Activated CD4-positive, alpha-beta memory T cell treated with anti-CD3 and anti-CD28 coated beads, Interleukin-2, amount 10 ng/mL, durations not matched to agents 7 days and 5 days (primary cell): ENCODE results near the gene SH2B3. TPM values are rescaled to one million over a fixed set of nuclear protein-coding genes. Genes with fewer than 3 reads are reported as not detected.
"Not testable (repeated sequence)": the region's sequence is repeated elsewhere in the genome, so short reads cannot be mapped to it uniquely, and the experiment has no call there.

Source experiments
- CTCF ChIA-PET: fragments of 350-600 bp; sonication (Branson Sonifier 250); formaldehyde crosslinking; loops from one replicate; lab custom pipeline; 2021; ENCODE audit warnings: antibody characterized with exemption, inconsistent platforms; lab: Charles Lee
- POLR2A ChIA-PET: fragments of 350-600 bp; sonication (Branson Sonifier 250); formaldehyde crosslinking; loops from one replicate; lab custom pipeline; 2021; ENCODE audit warnings: antibody characterized with exemption; lab: Charles Lee
- DNase-seq: peaks from one replicate; pipeline ENCODE4 v3.0.0-alpha.2; 2020
- H3K27ac Mint-ChIP-seq: one replicate; pipeline ENCODE4 v1.8.0; 2021; ENCODE audit warnings: mild to moderate bottlenecking, mixed read lengths
- H3K27me3 Mint-ChIP-seq: one replicate; pipeline ENCODE4 v1.8.0; 2021; ENCODE audit warnings: mixed read lengths
- H3K36me3 Mint-ChIP-seq: one replicate; pipeline ENCODE4 v1.8.0; 2021; ENCODE audit warnings: low read depth, mixed read lengths
- H3K4me1 Mint-ChIP-seq: one replicate; pipeline ENCODE4 v1.8.0; 2021; ENCODE audit warnings: mixed read lengths
- H3K4me3 Mint-ChIP-seq: one replicate; pipeline ENCODE4 v1.8.0; 2021; ENCODE audit warnings: mild to moderate bottlenecking, mixed read lengths
- H3K9me3 Mint-ChIP-seq: one replicate; pipeline ENCODE4 v1.8.0; 2021; ENCODE audit warnings: mixed read lengths
- total RNA-seq, 2 experiments: library from RNA; stranded (reverse); gene quantifications; one replicate each; pipeline ENCODE4 v1.2.3, GENCODE V29; 2021

Gene SH2B3
- total RNA-seq, 2 experiments from 2014 or later, result 18.8 to 20.2 TPM

DNA sequence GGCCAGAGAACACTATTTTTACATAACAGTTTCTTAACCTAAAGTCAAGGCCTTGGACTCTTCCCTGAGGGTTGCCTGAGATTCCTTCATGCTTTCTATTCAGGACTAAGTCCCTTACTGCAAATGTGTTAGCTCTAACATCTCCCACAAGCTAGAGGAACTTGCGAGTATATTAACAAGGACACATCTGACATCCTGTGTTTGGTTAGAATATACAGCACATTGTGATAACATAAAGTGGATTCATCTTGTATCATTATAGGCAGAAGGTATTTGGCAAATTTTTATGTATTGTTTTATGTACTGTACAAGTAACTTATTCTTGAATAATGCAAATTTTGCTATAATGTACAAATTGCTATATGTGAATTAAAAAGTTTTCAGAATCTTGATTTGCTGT, 45.5 kb downstream of the SH2B3 start:
- H3K36me3 Mint-ChIP-seq, result peaks cover 76% of the 10 kb centered on the region
- ChIA-PET POLR2A (interaction anchor here (1.0 to 10.7 kb wide), 6 partner anchors 15 to 83 kb away, joined by 3 to 257 read pairs (median 14); partner anchors contain the start of gene SH2B3), CTCF (interaction anchor here (0.8 to 14.4 kb wide), 39 partner anchors 9 to 361 kb away, joined by 3 to 527 read pairs (median 4); partner anchors contain the start of gene SH2B3)
- H3K27me3 Mint-ChIP-seq, result no peaks in the 10 kb centered on the region
- no peak for DNase-seq
- H3K9me3 Mint-ChIP-seq, result no peaks in the 10 kb centered on the region
- no peak overlapping the region for H3K27ac Mint-ChIP-seq
- H3K4me1 Mint-ChIP-seq, result peaks cover 47% of the 10 kb centered on the region
- H3K4me3 Mint-ChIP-seq, result no peak overlapping the region

DNA sequence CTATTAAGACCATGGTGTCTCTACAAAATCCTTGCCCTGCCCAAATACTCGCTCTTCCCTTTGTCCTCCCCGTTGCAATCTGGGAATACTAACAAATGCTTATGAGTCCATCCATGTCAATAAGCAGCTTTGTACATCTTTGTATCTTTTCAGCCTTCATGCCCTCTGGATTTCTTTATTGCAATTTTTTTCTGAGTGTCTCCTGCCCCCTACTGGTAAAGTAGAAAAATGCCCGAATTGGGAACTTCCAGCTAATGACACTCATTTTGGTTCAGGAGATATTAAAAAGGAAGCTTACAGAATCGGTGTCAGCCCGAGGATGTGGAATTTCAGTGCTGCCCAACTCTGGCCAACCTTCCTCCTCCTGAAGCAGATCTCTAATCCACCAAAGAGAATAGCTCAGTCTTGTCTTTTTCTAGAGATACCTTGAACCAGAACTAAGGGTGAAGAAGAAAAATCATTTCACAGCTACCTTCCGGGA, 46.0 kb downstream of the SH2B3 start:
- Mint-ChIP-seq H3K36me3 (peaks cover 73% of the 10 kb centered on the region), H3K27ac (no peak overlapping the region), H3K27me3 (no peaks in the 10 kb centered on the region), H3K4me3 (no peak overlapping the region), H3K9me3 (no peaks in the 10 kb centered on the region), H3K4me1 (peaks cover 43% of the 10 kb centered on the region)
- POLR2A ChIA-PET, result interaction anchor here (0.6 to 10.7 kb wide), 8 partner anchors 16 to 83 kb away, joined by 3 to 257 read pairs (median 4); partner anchors contain the start of gene SH2B3
- DNase-seq, result peak; percentile 16
- CTCF ChIA-PET, result interaction anchor here (0.6 to 14.4 kb wide), 44 partner anchors 9 to 222 kb away, joined by 3 to 527 read pairs (median 4); partner anchors contain the start of gene SH2B3

DNA sequence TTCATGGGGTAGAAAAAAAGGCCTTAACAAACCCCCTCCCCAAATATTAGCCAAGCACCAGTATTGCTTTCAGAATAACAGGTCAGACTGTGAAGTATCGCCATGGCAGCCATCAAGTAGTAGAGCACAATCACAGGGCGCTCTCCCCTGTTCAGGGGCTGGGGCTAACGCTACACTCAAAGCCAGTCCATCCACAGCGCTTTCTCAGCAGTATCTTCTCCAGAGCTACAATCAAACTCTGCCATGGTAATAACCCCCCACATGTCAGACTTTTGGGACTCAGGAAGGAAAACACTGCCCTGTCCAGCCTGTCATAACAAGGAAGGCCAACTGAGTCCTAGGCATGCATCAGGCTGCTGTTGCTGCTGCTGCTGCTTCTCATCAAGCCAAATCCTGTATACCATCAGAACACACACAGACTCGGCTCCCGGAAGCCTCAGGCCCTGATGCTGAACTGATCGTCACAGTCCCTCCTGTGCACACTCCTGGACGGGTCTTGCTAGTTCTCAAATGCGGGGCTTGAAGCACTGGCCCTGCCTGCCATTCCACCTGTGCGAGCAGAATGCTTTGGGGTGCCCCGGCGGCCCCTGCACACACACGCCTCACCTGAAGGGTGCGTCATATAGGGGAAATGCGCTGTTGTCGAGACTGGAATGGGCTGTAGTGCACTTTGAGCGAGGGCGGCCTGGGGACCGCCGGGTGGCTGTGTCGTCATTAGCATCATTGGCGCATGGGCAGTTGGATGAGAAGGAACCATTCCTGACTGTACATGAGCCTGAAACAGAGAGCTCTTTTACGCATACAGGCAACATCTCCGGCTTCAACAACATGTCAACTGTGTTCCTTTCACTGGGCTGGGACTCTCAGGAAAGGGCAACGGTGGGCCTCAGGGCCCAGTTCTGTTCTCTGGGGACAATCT, 47.6 kb downstream of the SH2B3 start:
- Mint-ChIP-seq H3K36me3 (peaks cover 58% of the 10 kb centered on the region), H3K4me1 (peaks cover 41% of the 10 kb centered on the region), H3K27ac (no peak overlapping the region), H3K27me3 (no peaks in the 10 kb centered on the region), H3K9me3 (no peaks in the 10 kb centered on the region), H3K4me3 (no peak overlapping the region)
- CTCF ChIA-PET, result interaction anchor here (2.5 to 14.4 kb wide), 4 partner anchors 8 to 53 kb away, joined by 22 to 527 read pairs (median 36); partner anchors contain the start of gene SH2B3
- peak; percentile 12 for DNase-seq
- POLR2A ChIA-PET, result interaction anchor here (1.0 kb wide), 1 partner anchor 23 kb away, joined by 3 read pairs; no protein-coding TSS in a partner anchor

DNA sequence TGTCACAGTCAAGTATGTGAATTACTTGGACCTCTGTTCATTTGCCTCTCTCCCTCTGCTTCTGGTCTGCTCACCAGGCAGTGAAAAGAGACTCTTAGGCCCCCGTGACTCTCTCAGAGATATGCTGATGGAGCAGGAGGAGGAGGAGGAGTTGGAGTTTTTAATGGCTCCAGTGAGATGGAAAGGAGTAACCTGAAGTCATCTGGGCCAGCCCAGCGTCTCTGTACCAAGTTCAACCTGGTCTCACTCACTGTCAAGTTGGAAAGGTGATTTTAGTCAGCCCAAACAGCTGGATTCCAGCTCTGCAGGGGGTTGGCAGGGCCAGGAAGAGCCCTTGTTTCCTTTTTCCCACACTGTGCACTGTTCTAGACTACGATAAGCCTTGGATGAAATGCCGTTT, 48.6 kb downstream of the SH2B3 start:
- no peak overlapping the region for H3K4me3 Mint-ChIP-seq
- ChIA-PET CTCF (interaction anchor here (14.4 kb wide), 1 partner anchor 54 kb away, joined by 527 read pairs; the partner anchor contains the start of gene SH2B3), POLR2A (interaction anchor here (1.0 to 1.1 kb wide), 2 partner anchors 24 to 54 kb away, joined by 3 read pairs; no protein-coding TSS in a partner anchor)
- peak; percentile 13 for DNase-seq
- peaks cover 49% of the 10 kb centered on the region for H3K36me3 Mint-ChIP-seq
- H3K27me3 Mint-ChIP-seq, result no peaks in the 10 kb centered on the region
- H3K4me1 Mint-ChIP-seq, result peaks cover 34% of the 10 kb centered on the region
- no peak overlapping the region for H3K27ac Mint-ChIP-seq
- H3K9me3 Mint-ChIP-seq, result no peaks in the 10 kb centered on the region

DNA sequence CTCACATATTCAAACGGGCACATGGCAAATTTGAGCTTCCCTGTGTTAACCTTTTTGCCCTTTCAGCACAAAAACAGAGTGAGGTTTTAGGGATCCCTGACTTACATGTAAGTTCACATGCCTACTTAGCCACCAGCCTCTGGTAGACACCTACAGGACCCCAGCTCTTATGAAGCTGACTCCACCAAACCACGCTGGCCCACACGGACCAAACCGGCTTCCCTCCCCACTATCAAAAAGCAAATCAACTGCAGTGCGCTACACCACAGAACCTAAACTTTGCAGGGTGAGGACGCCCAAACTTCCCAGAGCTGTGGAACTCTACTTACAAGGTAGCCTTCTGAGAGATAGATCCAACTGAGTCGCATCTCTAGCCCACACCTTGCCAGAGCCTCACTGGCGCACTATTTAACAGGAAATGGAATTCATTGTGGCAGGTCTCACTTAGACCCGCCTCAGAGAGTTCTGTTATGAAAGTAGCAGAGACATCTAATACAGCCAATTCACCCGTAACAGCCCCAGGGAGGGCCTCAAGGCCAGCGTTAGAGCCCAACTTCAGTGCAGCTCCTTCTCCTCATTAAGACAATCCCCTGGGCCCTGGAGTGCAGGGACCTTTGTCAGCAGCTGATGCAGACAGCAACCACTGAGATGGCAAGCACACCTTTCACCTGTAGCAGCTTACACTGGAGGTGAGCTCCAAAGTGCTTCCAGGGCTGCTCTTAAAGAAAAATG, 49.2 kb downstream of the SH2B3 start:
- H3K36me3 Mint-ChIP-seq, result peaks cover 43% of the 10 kb centered on the region
- H3K4me3 Mint-ChIP-seq, result no peak overlapping the region
- peaks cover 28% of the 10 kb centered on the region for H3K4me1 Mint-ChIP-seq

DNA sequence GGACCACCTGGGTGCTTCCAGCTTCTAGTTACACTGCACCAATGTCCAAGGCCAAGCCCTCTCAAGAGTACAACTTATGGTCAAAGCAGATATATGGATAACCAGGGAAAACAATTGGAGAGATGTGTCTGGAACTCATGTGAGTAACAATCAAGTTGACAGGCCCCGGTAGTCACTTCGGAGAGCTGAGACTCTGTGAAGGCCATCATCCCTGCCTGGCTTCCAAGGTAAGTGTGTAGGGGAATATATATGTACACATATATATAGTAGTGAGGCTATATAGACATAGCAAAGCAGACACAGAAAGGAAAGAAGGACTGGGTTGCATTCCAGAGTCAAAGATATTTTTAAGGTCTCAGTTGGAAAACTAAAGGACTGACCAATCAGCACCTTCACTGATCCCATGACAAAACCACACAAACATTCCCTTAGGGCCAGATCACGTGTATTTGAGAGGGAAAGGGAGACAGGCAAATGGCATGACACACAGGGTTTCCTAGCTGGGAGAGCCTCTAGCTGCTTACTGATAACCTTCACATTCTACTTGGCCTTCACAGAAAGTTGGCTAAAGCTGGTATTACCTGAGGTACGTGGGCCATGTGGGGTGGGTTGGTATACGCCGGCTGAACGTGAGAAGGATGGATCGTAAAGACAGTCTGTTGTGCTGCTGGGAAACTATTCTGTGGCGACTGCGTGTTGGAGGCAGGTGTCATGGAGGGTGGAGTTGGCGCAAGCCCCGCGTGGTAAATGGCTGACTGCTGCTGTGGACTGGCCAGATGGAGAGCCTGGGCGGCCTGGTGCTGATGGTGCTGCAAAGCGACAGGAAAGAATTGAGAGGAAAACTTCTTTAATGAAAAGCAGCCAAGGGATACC, 50.0 kb downstream of the SH2B3 start:
- ChIA-PET CTCF (interaction anchor here (1.1 to 14.4 kb wide), 3 partner anchors 11 to 73 kb away, joined by 3 to 527 read pairs (median 4); partner anchors contain the start of gene SH2B3), POLR2A (interaction anchor here (1.1 kb wide), 1 partner anchor 55 kb away, joined by 3 read pairs; no protein-coding TSS in a partner anchor)
- H3K27ac Mint-ChIP-seq, result no peak overlapping the region
- no peak for DNase-seq
- H3K4me3 Mint-ChIP-seq, result no peak overlapping the region
- peaks cover 35% of the 10 kb centered on the region for H3K36me3 Mint-ChIP-seq
- no peaks in the 10 kb centered on the region for H3K27me3 Mint-ChIP-seq
- peaks cover 24% of the 10 kb centered on the region for H3K4me1 Mint-ChIP-seq
- H3K9me3 Mint-ChIP-seq, result no peaks in the 10 kb centered on the region

More for the DNA sequence above, 49.2 kb downstream of the SH2B3 start:
- ChIA-PET CTCF (interaction anchor here (14.4 kb wide), 1 partner anchor 55 kb away, joined by 527 read pairs; the partner anchor contains the start of gene SH2B3), POLR2A (interaction anchor here (1.0 to 1.1 kb wide), 2 partner anchors 25 to 54 kb away, joined by 3 read pairs; no protein-coding TSS in a partner anchor)
- DNase-seq, result peak; percentile 16
- H3K9me3 Mint-ChIP-seq, result no peaks in the 10 kb centered on the region
- no peak overlapping the region for H3K27ac Mint-ChIP-seq
- H3K27me3 Mint-ChIP-seq, result no peaks in the 10 kb centered on the region

DNA sequence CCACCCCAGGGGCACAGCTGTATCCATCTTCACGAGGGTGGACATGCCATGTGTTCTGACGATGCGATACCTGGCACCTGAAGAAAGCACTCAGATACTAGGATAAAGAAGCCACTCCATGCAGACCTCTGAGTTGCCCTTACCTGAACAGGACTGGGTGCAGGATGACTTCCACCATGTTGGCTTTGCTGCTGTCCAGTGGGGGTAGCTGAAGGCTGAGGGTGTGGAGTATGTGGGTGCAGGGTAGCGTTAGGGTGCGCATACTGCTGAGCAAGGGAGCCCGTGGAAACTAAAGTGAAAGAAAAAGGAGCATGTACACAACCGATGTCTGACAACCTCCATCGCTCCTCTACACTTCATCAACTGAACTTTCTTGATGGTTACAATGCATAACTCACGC, 51.3 kb downstream of the SH2B3 start:
- ChIA-PET CTCF (interaction anchor here (0.6 to 14.4 kb wide), 4 partner anchors 22 to 71 kb away, joined by 3 to 527 read pairs (median 5); partner anchors contain the start of gene SH2B3), POLR2A (interaction anchor here (1.3 kb wide), 1 partner anchor 13 kb away, joined by 4 read pairs; no protein-coding TSS in a partner anchor)
- H3K36me3 Mint-ChIP-seq, result peaks cover 24% of the 10 kb centered on the region
- H3K4me1 Mint-ChIP-seq, result peaks cover 15% of the 10 kb centered on the region
- H3K9me3 Mint-ChIP-seq, result no peaks in the 10 kb centered on the region
- no peak for DNase-seq
- H3K27me3 Mint-ChIP-seq, result no peaks in the 10 kb centered on the region
- H3K4me3 Mint-ChIP-seq, result no peak overlapping the region
- H3K27ac Mint-ChIP-seq, result no peak overlapping the region

DNA sequence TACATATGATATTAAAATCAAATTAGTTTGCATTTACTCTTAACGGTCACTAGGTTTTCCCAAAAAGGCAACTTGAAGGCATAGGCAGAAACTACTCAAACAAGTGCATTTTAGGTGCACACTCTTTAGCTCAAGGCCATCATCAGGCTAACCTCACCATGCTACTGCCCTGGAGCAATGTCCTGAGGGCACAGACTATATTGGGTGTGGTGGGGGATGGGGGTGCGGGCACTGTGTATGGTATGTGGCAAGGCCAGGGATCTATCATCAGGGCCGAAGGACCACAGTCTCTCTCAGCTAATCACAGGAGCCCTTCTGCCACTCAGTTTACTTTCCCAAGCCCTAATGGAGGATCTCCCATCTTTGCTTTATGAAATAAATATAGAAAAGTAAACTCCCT, 51.9 kb downstream of the SH2B3 start:
- peaks cover 24% of the 10 kb centered on the region for H3K36me3 Mint-ChIP-seq
- ChIA-PET POLR2A (interaction anchor here (1.3 kb wide), 1 partner anchor 13 kb away, joined by 4 read pairs; no protein-coding TSS in a partner anchor), CTCF (interaction anchor here (1.7 to 14.4 kb wide), 2 partner anchors 46 to 58 kb away, joined by 3 to 527 read pairs; partner anchors contain the start of gene SH2B3)
- peaks cover 15% of the 10 kb centered on the region for H3K4me1 Mint-ChIP-seq
- H3K27me3 Mint-ChIP-seq, result no peaks in the 10 kb centered on the region
- H3K4me3 Mint-ChIP-seq, result no peak overlapping the region
- no peak for DNase-seq
- no peak overlapping the region for H3K27ac Mint-ChIP-seq
- H3K9me3 Mint-ChIP-seq, result no peaks in the 10 kb centered on the region

DNA sequence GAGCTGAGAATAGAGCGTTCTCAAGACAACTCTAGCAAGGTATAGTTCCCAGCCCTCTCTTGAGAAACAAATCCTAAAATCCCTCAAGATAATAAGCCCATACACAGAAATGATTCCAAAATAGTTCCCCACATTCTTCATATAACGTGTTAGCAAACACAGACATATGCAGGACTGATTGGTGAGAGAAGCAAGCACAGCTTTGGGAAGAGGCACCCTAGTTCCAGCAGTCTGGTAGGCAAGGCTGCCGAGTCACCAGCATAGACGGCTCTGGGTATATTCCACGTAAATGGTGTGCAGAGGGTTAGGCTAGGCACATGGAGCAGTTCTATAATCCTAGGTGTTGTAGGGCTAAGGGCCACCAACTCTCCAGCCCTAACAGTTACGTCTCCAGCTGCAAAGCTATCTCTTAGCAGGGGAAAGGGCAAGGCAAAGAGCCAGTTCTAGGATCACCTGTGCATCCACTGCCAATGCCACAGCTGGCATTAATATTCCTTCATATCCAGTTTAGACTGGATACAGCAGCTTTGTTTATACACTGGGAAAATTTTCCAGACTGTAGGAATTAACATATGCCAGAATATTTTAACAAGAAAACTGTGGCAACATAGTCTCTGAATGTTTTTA, 52.9 kb downstream of the SH2B3 start:
- no peak for DNase-seq
- Mint-ChIP-seq H3K4me3 (no peak overlapping the region), H3K36me3 (peaks cover 23% of the 10 kb centered on the region), H3K4me1 (peaks cover 15% of the 10 kb centered on the region), H3K27me3 (no peaks in the 10 kb centered on the region), H3K27ac (no peak overlapping the region), H3K9me3 (no peaks in the 10 kb centered on the region)
- ChIA-PET POLR2A (interaction anchor here (0.9 to 1.2 kb wide), 2 partner anchors 14 to 55 kb away, joined by 3 read pairs; no protein-coding TSS in a partner anchor), CTCF (interaction anchor here (1.0 to 14.4 kb wide), 3 partner anchors 15 to 70 kb away, joined by 3 to 527 read pairs (median 3); partner anchors contain the start of gene SH2B3)

DNA sequence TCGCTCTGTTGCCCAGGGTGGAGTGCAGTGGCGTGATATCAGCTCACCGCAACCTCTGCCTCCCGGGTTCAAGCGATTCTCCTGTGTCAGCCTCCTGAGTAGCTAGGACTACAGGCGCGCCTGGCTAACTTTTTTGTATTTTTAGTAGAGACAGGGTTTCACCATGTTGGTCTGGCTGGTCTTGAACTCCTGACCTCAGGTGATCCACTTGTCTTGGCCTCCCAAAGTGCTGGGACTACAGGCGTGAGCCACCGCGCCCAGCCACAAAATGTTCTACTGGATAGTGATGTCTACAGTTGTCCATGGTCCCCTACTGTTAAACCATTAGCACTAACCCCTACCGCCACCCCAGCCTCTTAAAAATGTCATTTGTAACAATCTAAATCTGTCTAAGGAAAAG, 54.4 kb downstream of the SH2B3 start:
- not testable (repeated sequence) for H3K27ac Mint-ChIP-seq, H3K4me3 Mint-ChIP-seq, H3K27me3 Mint-ChIP-seq, H3K4me1 Mint-ChIP-seq, H3K9me3 Mint-ChIP-seq
- peaks cover 13% of the 10 kb centered on the region for H3K36me3 Mint-ChIP-seq
- ChIA-PET CTCF (interaction anchor here (1.1 to 14.4 kb wide), 3 partner anchors 8 to 156 kb away, joined by 3 to 527 read pairs (median 22); partner anchors contain the start of gene SH2B3), POLR2A (interaction anchor here (1.7 kb wide), 1 partner anchor 14 kb away, joined by 4 read pairs; no protein-coding TSS in a partner anchor)
- peak; percentile 2 for DNase-seq
